ENCODE results near the gene SORD.
"Not testable (repeated sequence)": the region's sequence is repeated elsewhere in the genome, so short reads cannot be mapped to it uniquely, and the experiment has no call there.

The SORD gene

GRCh38 chr15:45009046-45009445, 13.9 kb upstream of the SORD start:
- Mint-ChIP-seq H3K9me3 (peaks cover 3% of the 10 kb centered on the region), H3K4me1 (ENCODE audit: low read depth) (no peaks in the 10 kb centered on the region), H3K36me3 (ENCODE audit: low read depth) (no peaks in the 10 kb centered on the region), H3K27ac (no peak overlapping the region), H3K4me3 (no peak overlapping the region), H3K27me3 (ENCODE audit: low read depth) (peaks cover 8% of the 10 kb centered on the region)

- not testable (repeated sequence) for H3K4me1 Mint-ChIP-seq (ENCODE audit: low read depth); H3K4me3 Mint-ChIP-seq; H3K27ac Mint-ChIP-seq; H3K9me3 Mint-ChIP-seq; H3K36me3 Mint-ChIP-seq (ENCODE audit: low read depth)
- peaks cover 45% of the 10 kb centered on the region for H3K27me3 Mint-ChIP-seq (ENCODE audit: low read depth)
These were observed 7.9 kb upstream of the SORD start for GRCh38 chr15:45015114-45015513.

GRCh38 chr15:45020222-45020900, 2.6 kb upstream of the SORD start:
- H3K4me1 Mint-ChIP-seq (ENCODE audit: low read depth); H3K9me3 Mint-ChIP-seq; H3K27ac Mint-ChIP-seq; H3K36me3 Mint-ChIP-seq (ENCODE audit: low read depth); H3K4me3 Mint-ChIP-seq: not testable (repeated sequence)
- H3K27me3 Mint-ChIP-seq (ENCODE audit: low read depth) = peaks cover 45% of the 10 kb centered on the region

- H3K27me3 Mint-ChIP-seq (ENCODE audit: low read depth) = peaks cover 41% of the 10 kb centered on the region
- not testable (repeated sequence) for H3K9me3 Mint-ChIP-seq; H3K27ac Mint-ChIP-seq; H3K36me3 Mint-ChIP-seq (ENCODE audit: low read depth); H3K4me1 Mint-ChIP-seq (ENCODE audit: low read depth); H3K4me3 Mint-ChIP-seq
These were observed 2.1 kb upstream of the SORD start for GRCh38 chr15:45020901-45021259.

GRCh38 chr15:45021348-45021747, 1.6 kb upstream of the SORD start:
- H3K27ac Mint-ChIP-seq = no peak overlapping the region
- peaks cover 39% of the 10 kb centered on the region for H3K27me3 Mint-ChIP-seq (ENCODE audit: low read depth)
- no peaks in the 10 kb centered on the region for H3K9me3 Mint-ChIP-seq
- H3K4me3 Mint-ChIP-seq = peak overlapping the region; percentile 15
- peaks cover 7% of the 10 kb centered on the region for H3K4me1 Mint-ChIP-seq (ENCODE audit: low read depth)
- no peaks in the 10 kb centered on the region for H3K36me3 Mint-ChIP-seq (ENCODE audit: low read depth)

- no peaks in the 10 kb centered on the region for H3K9me3 Mint-ChIP-seq
- H3K4me3 Mint-ChIP-seq = peak overlapping the region; percentile 70
- H3K27me3 Mint-ChIP-seq (ENCODE audit: low read depth) = peaks cover 16% of the 10 kb centered on the region
- no peak overlapping the region for H3K27ac Mint-ChIP-seq
- no peaks in the 10 kb centered on the region for H3K36me3 Mint-ChIP-seq (ENCODE audit: low read depth)
- H3K4me1 Mint-ChIP-seq (ENCODE audit: low read depth) = peaks cover 7% of the 10 kb centered on the region
These were observed 747 bp downstream of the SORD start for GRCh38 chr15:45023659-45024225.

- not testable (repeated sequence) for H3K9me3 Mint-ChIP-seq; H3K36me3 Mint-ChIP-seq (ENCODE audit: low read depth); H3K27ac Mint-ChIP-seq; H3K4me3 Mint-ChIP-seq; H3K27me3 Mint-ChIP-seq (ENCODE audit: low read depth); H3K4me1 Mint-ChIP-seq (ENCODE audit: low read depth)
These were observed 1.7 kb downstream of the SORD start for GRCh38 chr15:45024649-45025048.

- H3K27me3 Mint-ChIP-seq (ENCODE audit: low read depth); H3K4me3 Mint-ChIP-seq; H3K4me1 Mint-ChIP-seq (ENCODE audit: low read depth); H3K27ac Mint-ChIP-seq; H3K9me3 Mint-ChIP-seq; H3K36me3 Mint-ChIP-seq (ENCODE audit: low read depth): not testable (repeated sequence)
These were observed 2.6 kb downstream of the SORD start for GRCh38 chr15:45025627-45026026.

- Mint-ChIP-seq H3K9me3 (no peaks in the 10 kb centered on the region), H3K4me3 (no peak overlapping the region), H3K27me3 (ENCODE audit: low read depth) (peaks cover 3% of the 10 kb centered on the region), H3K27ac (no peak overlapping the region), H3K36me3 (ENCODE audit: low read depth) (peaks cover 3% of the 10 kb centered on the region), H3K4me1 (ENCODE audit: low read depth) (peaks cover 7% of the 10 kb centered on the region)
These were observed 3.7 kb downstream of the SORD start for GRCh38 chr15:45026651-45027190.

- peaks cover 7% of the 10 kb centered on the region for H3K4me1 Mint-ChIP-seq (ENCODE audit: low read depth)
- H3K4me3 Mint-ChIP-seq = no peak overlapping the region
- H3K27ac Mint-ChIP-seq = no peak overlapping the region
- H3K9me3 Mint-ChIP-seq = no peaks in the 10 kb centered on the region
- H3K27me3 Mint-ChIP-seq (ENCODE audit: low read depth) = peaks cover 3% of the 10 kb centered on the region
- H3K36me3 Mint-ChIP-seq (ENCODE audit: low read depth) = peaks cover 3% of the 10 kb centered on the region
These were observed 4.2 kb downstream of the SORD start for GRCh38 chr15:45027220-45027619.

- no peak overlapping the region for H3K27ac Mint-ChIP-seq
- H3K27me3 Mint-ChIP-seq (ENCODE audit: low read depth) = peaks cover 3% of the 10 kb centered on the region
- H3K4me3 Mint-ChIP-seq = no peak overlapping the region
- H3K9me3 Mint-ChIP-seq = no peaks in the 10 kb centered on the region
- H3K36me3 Mint-ChIP-seq (ENCODE audit: low read depth) = peaks cover 3% of the 10 kb centered on the region
- peaks cover 3% of the 10 kb centered on the region for H3K4me1 Mint-ChIP-seq (ENCODE audit: low read depth)
These were observed 7.7 kb downstream of the SORD start for GRCh38 chr15:45030743-45031142.

- not testable (repeated sequence) for H3K36me3 Mint-ChIP-seq (ENCODE audit: low read depth); H3K9me3 Mint-ChIP-seq; H3K4me1 Mint-ChIP-seq (ENCODE audit: low read depth); H3K27ac Mint-ChIP-seq; H3K4me3 Mint-ChIP-seq; H3K27me3 Mint-ChIP-seq (ENCODE audit: low read depth)
These were observed 8.6 kb downstream of the SORD start for GRCh38 chr15:45031522-45032028.

GRCh38 chr15:45032501-45032900, 9.5 kb downstream of the SORD start:
- H3K9me3 Mint-ChIP-seq; H3K36me3 Mint-ChIP-seq (ENCODE audit: low read depth); H3K4me3 Mint-ChIP-seq; H3K4me1 Mint-ChIP-seq (ENCODE audit: low read depth); H3K27ac Mint-ChIP-seq; H3K27me3 Mint-ChIP-seq (ENCODE audit: low read depth): not testable (repeated sequence)

- H3K27me3 Mint-ChIP-seq (ENCODE audit: low read depth); H3K27ac Mint-ChIP-seq; H3K4me3 Mint-ChIP-seq; H3K36me3 Mint-ChIP-seq (ENCODE audit: low read depth); H3K4me1 Mint-ChIP-seq (ENCODE audit: low read depth); H3K9me3 Mint-ChIP-seq: not testable (repeated sequence)
These were observed 11.1 kb downstream of the SORD start for GRCh38 chr15:45034087-45034486.

- H3K4me1 Mint-ChIP-seq (ENCODE audit: low read depth); H3K4me3 Mint-ChIP-seq; H3K9me3 Mint-ChIP-seq; H3K36me3 Mint-ChIP-seq (ENCODE audit: low read depth); H3K27me3 Mint-ChIP-seq (ENCODE audit: low read depth); H3K27ac Mint-ChIP-seq: not testable (repeated sequence)
These were observed 11.8 kb downstream of the SORD start for GRCh38 chr15:45034600-45035375.
